HG02678 (cell line): ENCODE measurements around the gene CDH24.
A peak's percentile ranks its signal among the peaks of the same experiment; 100 is the strongest.

ENCODE experiments used
- ATAC-seq: cut with Tn5 transposase; IDR thresholded peaks from one replicate; pipeline ENCODE4 v1.9.1; 2021; ENCODE audit warnings: mild to moderate bottlenecking, moderate library complexity; ENCODE audit not compliant: unreplicated experiment

CDH24 gene

DNA sequence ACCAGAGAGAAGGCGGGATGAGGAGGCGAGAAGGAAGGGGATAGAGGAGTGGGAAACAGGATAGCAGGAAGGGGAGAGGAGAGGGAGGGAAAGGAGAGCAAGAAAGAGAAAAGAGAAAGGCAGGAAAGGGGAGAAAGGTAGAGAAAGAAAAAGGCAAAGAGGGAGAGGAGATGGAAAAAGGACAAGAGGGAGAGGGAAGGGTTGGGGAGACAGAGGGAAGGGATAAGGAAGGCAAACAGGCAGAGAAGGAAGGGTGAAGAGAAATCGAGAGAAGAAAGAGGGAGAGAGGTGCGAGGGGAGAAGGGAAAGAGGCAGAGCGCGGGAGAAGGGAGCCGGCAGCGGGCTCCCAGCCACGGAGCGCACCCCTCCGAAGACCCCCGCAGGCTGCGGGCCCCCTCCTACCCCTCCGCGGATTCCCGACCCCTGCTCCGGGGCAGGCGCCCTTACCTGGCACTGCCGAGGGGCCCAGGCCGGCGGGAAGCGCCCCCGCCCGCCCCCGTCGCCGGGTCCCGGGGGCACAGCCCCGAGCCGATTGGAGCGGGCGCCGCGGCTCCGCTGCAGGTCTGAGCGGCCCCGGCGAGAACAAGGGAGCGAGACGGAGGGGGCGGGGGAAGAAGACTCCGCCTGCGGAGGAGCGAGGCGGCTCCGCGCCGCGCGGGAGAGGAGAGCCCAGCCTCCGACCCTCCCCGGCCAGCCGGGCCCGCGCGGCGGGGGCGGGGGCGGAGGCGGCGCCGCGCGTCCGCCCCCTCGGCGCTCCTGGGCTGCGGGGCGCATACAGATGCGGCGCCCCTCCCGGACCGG lies at the start of gene CDH24:
TSS of gene CDH24 (minus strand) at position 565 of the 801 bp plus-strand sequence. CDS start 1,787 bp downstream, outside the sequence.
- ATAC-seq: peak; percentile 66

- no peak for ATAC-seq
Observed at GRCh38 chr14:23106747-23107045, 49.4 kb upstream of the CDH24 start.

GRCh38 chr14:23105348-23105824 lies 48.1 kb upstream of the CDH24 start:
- ATAC-seq: no peak

DNA sequence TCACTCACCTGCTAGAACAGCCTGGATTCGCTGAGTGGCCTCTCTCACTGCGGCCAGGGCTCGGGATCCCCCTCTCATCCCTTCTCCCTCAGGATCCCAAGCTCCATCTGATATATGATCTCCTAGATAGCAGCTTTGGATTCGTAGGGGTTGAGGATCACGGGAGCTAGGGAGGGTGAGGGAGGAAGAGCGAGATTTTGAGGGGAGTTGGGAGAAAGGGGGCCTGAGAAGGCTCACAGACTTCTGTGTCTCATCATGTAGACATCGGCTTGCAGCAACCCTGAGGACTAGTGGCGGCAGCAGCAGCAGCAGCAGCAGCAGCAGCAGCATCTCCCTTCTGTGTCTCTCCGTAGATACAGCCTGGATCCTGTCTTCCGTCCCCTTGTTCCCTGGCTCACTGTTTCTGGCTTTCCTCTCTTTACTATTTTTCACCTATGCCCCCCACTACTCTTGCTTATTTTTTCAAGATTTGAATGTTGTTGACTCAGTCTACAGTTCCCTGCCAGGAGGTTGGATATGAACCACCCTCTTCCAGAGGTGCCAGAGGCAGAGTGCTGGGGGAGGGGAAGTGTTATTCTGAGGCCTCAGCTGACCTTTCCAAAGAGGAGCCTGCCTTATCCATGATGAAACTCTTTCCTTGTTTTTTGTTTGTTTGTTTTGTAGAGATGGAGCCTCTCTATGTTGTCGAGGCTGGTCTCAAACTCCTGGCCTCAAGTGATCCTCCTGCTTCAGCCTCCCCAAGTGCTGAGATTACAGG lies 47.4 kb upstream of the CDH24 start, which contains the start of gene CIROP:
TSS of gene CIROP (minus strand) at position 399 of the 757 bp plus-strand sequence. CDS start at position 330, 69 bp downstream.
- ATAC-seq: no peak

DNA sequence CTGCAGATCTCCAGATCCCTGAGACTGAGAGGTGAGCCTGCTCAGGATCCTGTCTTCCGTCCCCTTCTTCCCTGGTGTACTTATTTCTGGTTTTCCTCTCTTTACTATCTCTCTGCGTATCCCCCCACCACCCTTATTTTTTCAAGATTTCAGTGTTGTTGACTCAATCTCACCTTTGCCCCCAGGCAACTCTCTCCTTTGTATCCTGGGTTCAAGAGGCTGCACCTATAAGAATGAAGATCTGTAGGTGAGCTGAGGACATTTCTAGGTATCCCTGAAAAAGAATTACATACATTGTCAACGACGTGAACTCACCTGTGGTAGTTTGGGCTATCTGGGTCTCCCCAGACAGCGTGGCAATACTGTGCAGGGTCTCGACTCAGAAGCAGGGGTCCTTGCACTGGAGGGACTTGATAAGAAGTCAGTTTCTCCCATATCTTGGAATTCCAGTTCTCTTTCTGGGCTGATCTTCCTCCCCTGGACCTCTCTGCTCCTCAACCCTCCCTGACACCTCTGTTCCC lies 46.8 kb upstream of the CDH24 start:
- ATAC-seq: no peak

DNA sequence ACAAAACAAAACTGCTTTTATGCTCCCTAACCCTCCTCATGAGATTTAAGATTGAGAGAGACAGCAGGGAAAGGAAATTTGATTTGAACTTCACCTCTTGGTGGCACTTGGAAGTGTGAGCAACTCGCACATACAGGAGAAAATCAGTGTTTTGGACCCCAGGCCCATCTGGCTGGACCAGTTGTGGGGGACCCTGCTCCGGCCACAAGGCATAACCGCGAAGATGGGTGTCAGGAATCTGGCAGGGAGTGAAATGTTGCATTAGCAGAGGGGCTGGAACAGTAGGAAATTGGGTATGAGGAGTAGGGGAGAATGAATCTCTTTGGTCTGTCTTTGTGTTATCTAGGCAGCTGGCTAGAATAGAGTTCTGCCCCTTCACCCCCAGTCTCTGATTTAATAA lies 46.3 kb upstream of the CDH24 start:
- no peak for ATAC-seq

DNA sequence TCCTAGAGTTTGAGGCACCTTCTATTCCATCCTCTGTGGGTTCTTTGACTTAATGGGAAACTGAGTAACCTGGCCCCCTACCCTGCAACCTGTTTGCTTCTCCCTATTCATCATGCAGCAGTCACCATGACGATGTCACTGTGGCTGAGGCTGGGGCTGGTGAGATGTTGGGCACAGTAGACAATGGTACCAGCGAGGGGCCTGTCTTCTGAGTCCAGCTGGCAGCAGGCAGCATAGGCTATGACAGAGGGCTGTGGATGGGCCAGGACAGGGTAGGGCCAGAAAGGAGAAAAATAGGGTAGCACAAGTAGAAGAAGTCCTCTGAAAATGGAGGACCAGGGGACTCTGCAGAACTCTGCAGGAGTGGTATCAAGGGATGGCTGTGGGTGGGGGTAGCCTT lies 45.5 kb upstream of the CDH24 start:
- ATAC-seq: no peak

DNA sequence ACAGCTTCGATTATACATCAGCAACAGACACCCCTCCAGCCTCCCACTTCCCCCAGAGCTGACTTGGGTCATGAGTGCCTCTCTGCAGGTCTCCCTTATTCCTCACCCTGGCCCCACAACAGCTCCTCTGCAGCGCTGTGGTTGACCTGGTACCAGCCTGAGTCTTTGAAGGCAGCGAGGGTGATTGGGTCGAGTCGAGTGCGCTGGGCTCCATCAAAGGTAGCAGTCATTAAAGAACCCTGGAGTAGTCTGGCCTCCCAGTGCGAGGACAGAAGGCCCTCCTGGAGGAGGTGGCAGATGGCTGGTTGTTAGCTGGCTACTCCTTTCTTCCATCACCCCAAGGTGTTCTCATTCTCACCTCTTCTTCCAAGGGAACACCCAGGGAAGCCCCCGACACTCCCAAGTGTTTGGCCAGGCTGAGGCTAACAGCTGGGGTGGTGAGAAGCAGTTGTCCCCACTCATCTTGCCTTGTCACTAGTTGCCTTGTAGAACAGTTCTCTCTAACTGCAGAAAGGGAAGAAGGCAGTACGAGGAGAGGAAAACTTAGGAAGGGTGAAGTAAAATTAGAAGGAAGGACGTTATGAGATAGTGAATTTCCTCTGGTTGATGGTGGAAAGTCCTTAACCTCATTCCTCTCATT lies 44.8 kb upstream of the CDH24 start:
- no peak for ATAC-seq

- ATAC-seq: no peak
Observed at GRCh38 chr14:23101213-23101970, 44.1 kb upstream of the CDH24 start.

- ATAC-seq: no peak
Observed at GRCh38 chr14:23099212-23099861, 42.0 kb upstream of the CDH24 start.

- ATAC-seq: no peak
Observed at GRCh38 chr14:23097786-23098185, 40.5 kb upstream of the CDH24 start.

GRCh38 chr14:23095196-23096108 lies 38.1 kb upstream of the CDH24 start, which contains the start of gene C14orf119:
Gene C14orf119, plus strand, starts transcription at chr14:23095505. Its CDS starts 2,154 bp downstream, at chr14:23097659.
- ATAC-seq: peak; percentile 88

DNA sequence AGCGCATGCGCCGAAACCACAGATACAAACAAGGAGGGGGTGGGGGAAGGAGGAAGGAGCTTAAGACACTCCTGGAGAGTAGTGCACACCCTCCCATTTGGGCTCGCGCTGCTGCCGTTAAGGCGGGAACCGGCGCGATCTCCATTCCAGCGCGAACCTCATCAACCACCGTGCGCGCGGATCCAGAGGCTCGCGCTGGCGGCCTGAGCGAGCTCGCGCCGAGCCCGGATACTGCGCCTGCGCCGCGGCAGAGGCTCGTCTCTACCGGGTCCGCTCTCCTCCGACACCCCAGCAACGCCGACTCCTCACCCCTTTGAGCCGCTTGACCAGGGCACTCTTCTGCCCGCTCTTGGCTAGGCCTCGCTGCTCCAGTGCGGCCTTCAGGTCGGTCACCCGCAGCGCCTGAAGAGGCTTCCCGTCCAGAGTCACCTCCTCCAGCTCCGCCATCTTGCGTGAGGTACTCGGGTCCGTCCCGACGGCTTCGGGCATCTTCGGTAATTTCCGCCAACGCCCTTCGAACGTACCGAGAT lies 37.4 kb upstream of the CDH24 start, which contains the start of gene ACIN1:
TSS of gene ACIN1 (minus strand) at position 471 of the 530 bp plus-strand sequence. CDS start at position 447, 24 bp downstream.
- ATAC-seq: peak; percentile 31

DNA sequence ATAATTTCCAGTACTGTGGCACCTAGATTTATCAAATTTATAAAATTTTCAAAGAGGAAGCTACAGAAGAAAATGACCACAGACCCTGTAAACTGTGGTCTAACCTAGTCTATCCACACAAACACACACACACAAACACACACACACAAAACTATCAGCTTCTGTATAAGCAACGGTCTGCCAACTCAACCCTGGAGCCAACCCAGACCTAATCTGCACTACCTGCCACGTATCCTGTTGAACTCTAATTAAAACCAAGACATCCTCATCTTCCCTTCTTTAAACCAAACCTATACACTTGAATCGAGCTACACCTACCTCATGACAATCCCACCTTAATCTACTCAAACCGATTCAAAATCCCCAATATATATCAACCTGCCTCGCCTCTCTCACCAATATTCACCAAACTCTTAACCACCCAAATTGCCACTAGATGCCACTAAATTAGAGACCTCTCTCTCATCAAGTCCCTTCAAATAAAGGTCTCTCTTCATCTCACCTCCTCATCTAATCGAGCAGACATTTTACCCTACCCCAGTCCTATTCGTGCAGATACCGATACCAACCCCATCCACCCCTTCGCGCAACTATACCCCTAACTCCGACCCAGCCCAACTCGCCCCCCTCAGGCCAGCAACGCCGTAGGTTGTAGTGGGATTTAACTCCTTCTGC lies 36.8 kb upstream of the CDH24 start:
- no peak for ATAC-seq

DNA sequence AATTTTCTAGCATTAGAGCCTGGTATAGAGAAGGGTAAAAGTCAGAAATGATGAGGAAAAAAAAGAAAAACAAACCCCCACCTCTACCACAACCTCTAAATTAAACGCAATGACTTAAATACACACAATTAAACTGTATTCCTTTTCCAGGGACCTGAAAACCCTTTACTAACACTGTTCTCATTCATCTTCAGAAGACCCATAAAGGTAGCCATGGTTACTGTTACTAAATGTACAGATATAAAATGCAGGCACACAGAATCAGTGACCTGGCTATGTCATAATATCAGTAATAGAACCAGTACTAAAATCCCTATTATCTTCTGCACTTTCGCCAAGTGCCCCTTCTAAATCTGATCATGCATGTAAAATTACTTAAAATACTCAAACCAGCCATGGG lies 36.2 kb upstream of the CDH24 start:
- no peak for ATAC-seq

DNA sequence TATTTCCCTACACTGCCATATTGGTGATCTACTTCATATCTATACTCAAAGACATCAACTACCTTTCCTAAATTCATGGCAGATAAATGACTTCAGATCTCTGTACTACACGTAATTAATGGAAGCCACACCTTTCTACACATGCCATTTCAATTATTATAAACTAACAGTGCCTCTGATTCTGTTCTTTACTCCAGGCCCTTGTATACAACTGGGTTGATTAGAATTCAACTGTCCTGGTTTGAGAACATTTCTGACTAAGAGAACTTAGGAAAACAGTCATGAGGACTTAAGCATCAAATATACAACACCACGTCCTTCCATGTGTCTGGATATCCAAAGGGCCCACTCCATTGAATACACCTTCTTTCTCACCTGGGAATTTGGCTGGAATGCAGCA lies 35.8 kb upstream of the CDH24 start:
- ATAC-seq: no peak

GRCh38 chr14:23091294-23092225 lies 34.2 kb upstream of the CDH24 start:
- ATAC-seq: no peak
